Caco-2 (cell line): ENCODE results near the gene DNLZ. TPM values are rescaled to one million over a fixed set of nuclear protein-coding genes. Genes with fewer than 3 reads are reported as not detected.

ENCODE experiments used
- BruUV-seq: library from RNA; stranded (reverse); fragments of 400-500 nt; replicated peaks from 2 replicates; lab custom pipeline; 2021; lab: Mats Ljungman, UMichigan
- CTCF ChIA-PET: fragments of 300-600 bp; sonication (Branson Sonifier 250); formaldehyde crosslinking; loops from one replicate; lab custom pipeline; 2022; ENCODE audit warnings: antibody characterized with exemption; lab: Charles Lee
- POLR2A ChIA-PET: fragments of 300-600 bp; sonication (Branson Sonifier 250); formaldehyde crosslinking; loops from one replicate; lab custom pipeline; 2022; ENCODE audit warnings: antibody characterized with exemption; lab: Charles Lee
- DNase-seq, 2 experiments: peaks; one replicate each; pipeline versions ENCODE4 v3.0.0 to v3.0.0-alpha.2; 2020 to 2022
- H3K27me3 ChIP-seq: replicated peaks from 2 replicates; pipeline ENCODE4 v1.6.0; 2011; ENCODE audit warnings: low read length; ENCODE audit not compliant: control insufficient read depth, insufficient read depth
- H3K36me3 ChIP-seq: 2 replicates; pipeline ENCODE4 v1.5.1; 2011; ENCODE audit warnings: low read length; ENCODE audit not compliant: control insufficient read depth, insufficient read depth
- H3K4me1 ChIP-seq: fragments of 250-450 bp; sonication (Bioruptor Pico); 2 replicates; pipeline ENCODE4 v1.5.1; 2020; ENCODE audit warnings: mild to moderate bottlenecking
- H3K4me3 ChIP-seq: 2 replicates; pipeline ENCODE4 v1.5.1; 2011; ENCODE audit warnings: low read depth, mild to moderate bottlenecking, control low read depth, low read length
- H3K9me3 ChIP-seq: fragments of 250-450 bp; sonication (Bioruptor Pico); 2 replicates; pipeline ENCODE4 v1.5.1; 2020; ENCODE audit warnings: mild to moderate bottlenecking, moderate library complexity
- H3K27ac Mint-ChIP-seq: one replicate; pipeline ENCODE4 v1.8.0; 2022; ENCODE audit warnings: mixed read lengths; ENCODE audit not compliant: unreplicated experiment
- H3K27me3 Mint-ChIP-seq: one replicate; pipeline ENCODE4 v1.8.0; 2022; ENCODE audit warnings: mixed read lengths; ENCODE audit not compliant: insufficient read depth, unreplicated experiment
- H3K36me3 Mint-ChIP-seq: one replicate; pipeline ENCODE4 v1.8.0; 2022; ENCODE audit warnings: mild to moderate bottlenecking, mixed read lengths; ENCODE audit not compliant: insufficient read depth, unreplicated experiment
- H3K4me1 Mint-ChIP-seq: one replicate; pipeline ENCODE4 v1.8.0; 2022; ENCODE audit warnings: low read depth, mixed read lengths; ENCODE audit not compliant: unreplicated experiment
- H3K4me3 Mint-ChIP-seq: one replicate; pipeline ENCODE4 v1.8.0; 2022; ENCODE audit warnings: mild to moderate bottlenecking, moderate library complexity, mixed read lengths; ENCODE audit not compliant: unreplicated experiment
- H3K9me3 Mint-ChIP-seq: one replicate; pipeline ENCODE4 v1.8.0; 2022; ENCODE audit warnings: mixed read lengths; ENCODE audit not compliant: unreplicated experiment
- intact Hi-C: fragments of 100-400 bp; cut with micrococcal nuclease; formaldehyde crosslinking; loops from one replicate; pipeline ENCODE4 v1.10.0; 2022; ENCODE audit not compliant: unreplicated experiment
- total RNA-seq: library from RNA; stranded (reverse); gene quantifications from 2 replicates; pipeline ENCODE4 v1.2.3, GENCODE V29; 2022
- TF ChIP-seq, protein P1 (sequence below), 2 experiments: fragments of 200-600 bp in 1 of 2; IDR thresholded peaks; 1 replicate in 1 of 2; 2 replicates in 1 of 2; pipeline versions ENCODE4 v1.5.1 to v1.8.0; 2011 to 2022; ENCODE audit warnings: antibody characterized with exemption in 1 of 2, control low read depth in 1 of 2, inconsistent platforms in 1 of 2, low read depth in 1 of 2, low read length in 1 of 2, mild to moderate bottlenecking in 1 of 2, moderate library complexity in 1 of 2; ENCODE audit not compliant: insufficient read depth in 1 of 2, severe bottlenecking in 1 of 2, unreplicated experiment in 1 of 2

Gene DNLZ
- total RNA-seq, 1 experiment from 2014 or later, result 29.1 TPM

DNA sequence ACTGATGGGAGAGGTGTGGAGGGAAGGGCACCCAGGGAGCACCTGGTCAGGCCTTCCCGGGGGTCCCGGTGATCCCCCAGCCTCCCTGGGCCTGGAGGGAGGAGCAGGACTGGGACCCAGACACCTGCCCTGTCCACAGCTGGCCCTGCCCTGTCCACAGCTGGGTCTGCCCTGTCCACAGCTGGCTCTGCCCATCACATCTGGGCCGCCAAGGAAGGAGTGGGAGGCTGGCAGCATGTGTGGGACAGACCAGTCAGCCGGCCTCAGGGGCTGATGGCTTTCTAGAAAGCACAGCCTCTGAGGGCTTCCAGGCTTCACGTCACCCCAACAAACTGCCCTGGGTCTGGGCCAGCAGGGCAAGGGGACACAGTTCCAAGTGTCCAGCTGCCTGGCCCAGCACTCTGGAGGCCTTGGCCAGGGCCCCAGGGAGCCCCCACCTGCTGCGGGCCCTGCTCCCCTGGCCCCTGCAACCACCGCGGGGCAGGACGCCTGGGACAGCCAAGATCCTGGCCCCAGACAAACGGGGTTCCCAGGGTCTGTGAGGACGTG lies 12.2 kb downstream of the DNLZ start:
- intact Hi-C loops, result no loop called here
- no peak for DNase-seq
- BruUV-seq, result no TSS peak
- no peak overlapping the region for H3K4me3 ChIP-seq
- TF ChIP-seq, protein P1, sequence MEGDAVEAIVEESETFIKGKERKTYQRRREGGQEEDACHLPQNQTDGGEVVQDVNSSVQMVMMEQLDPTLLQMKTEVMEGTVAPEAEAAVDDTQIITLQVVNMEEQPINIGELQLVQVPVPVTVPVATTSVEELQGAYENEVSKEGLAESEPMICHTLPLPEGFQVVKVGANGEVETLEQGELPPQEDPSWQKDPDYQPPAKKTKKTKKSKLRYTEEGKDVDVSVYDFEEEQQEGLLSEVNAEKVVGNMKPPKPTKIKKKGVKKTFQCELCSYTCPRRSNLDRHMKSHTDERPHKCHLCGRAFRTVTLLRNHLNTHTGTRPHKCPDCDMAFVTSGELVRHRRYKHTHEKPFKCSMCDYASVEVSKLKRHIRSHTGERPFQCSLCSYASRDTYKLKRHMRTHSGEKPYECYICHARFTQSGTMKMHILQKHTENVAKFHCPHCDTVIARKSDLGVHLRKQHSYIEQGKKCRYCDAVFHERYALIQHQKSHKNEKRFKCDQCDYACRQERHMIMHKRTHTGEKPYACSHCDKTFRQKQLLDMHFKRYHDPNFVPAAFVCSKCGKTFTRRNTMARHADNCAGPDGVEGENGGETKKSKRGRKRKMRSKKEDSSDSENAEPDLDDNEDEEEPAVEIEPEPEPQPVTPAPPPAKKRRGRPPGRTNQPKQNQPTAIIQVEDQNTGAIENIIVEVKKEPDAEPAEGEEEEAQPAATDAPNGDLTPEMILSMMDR (IDR thresholded peaks at IDR 0.05; ENCODE audit: insufficient read depth in 1 of 2, low read depth in 1 of 2, low read length in 1 of 2, severe bottlenecking in 1 of 2, unreplicated experiment in 1 of 2), result no peak
- peaks cover 51% of the 10 kb centered on the region for H3K36me3 Mint-ChIP-seq
- H3K9me3 Mint-ChIP-seq, result no peaks in the 10 kb centered on the region
- peaks cover 18% of the 10 kb centered on the region for H3K4me1 ChIP-seq
- CTCF ChIA-PET, result no interaction called here
- H3K27me3 Mint-ChIP-seq, result no peaks in the 10 kb centered on the region
- no peaks in the 10 kb centered on the region for H3K27me3 ChIP-seq
- no peak overlapping the region for H3K4me3 Mint-ChIP-seq
- no peaks in the 10 kb centered on the region for H3K4me1 Mint-ChIP-seq
- no peaks in the 10 kb centered on the region for H3K36me3 ChIP-seq
- no peaks in the 10 kb centered on the region for H3K9me3 ChIP-seq
- H3K27ac Mint-ChIP-seq, result no peak overlapping the region
- POLR2A ChIA-PET, result no interaction called here

DNA sequence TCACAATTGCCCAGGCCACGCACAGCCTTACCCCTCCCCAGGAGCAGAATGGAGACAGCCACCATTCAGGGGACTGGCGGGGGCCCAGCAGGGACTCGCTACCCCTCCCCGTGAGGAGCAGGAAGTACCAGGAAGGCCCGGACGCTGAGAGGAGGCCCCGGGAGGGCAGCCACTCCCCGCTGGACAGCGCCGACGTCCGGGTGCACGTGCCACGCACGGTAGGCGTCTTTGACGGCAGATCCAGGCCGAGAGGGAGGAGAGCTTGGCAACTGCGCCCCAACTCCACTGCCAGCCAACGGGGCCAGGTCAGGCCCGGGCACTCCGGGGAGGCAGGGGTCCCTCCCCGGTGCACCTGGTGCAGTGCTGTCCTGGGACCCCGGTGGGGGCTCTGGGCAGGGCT lies 14.0 kb downstream of the DNLZ start:
- TF ChIP-seq, protein P1 (IDR thresholded peaks at IDR 0.05; ENCODE audit: insufficient read depth in 1 of 2, low read depth in 1 of 2, low read length in 1 of 2, severe bottlenecking in 1 of 2, unreplicated experiment in 1 of 2), result no peak
- ChIA-PET POLR2A (no interaction called here), CTCF (no interaction called here)
- Histone ChIP-seq H3K9me3 (no peaks in the 10 kb centered on the region), H3K4me3 (no peak overlapping the region), H3K4me1 (peaks cover 30% of the 10 kb centered on the region), H3K36me3 (no peaks in the 10 kb centered on the region), H3K27me3 (no peaks in the 10 kb centered on the region)
- Mint-ChIP-seq H3K27me3 (no peaks in the 10 kb centered on the region), H3K4me3 (peak overlapping the region; percentile 16), H3K36me3 (peaks cover 62% of the 10 kb centered on the region), H3K4me1 (no peaks in the 10 kb centered on the region), H3K27ac (no peak overlapping the region), H3K9me3 (no peaks in the 10 kb centered on the region)
- DNase-seq, result no peak
- intact Hi-C loops, result no loop called here
- no TSS peak for BruUV-seq

DNA sequence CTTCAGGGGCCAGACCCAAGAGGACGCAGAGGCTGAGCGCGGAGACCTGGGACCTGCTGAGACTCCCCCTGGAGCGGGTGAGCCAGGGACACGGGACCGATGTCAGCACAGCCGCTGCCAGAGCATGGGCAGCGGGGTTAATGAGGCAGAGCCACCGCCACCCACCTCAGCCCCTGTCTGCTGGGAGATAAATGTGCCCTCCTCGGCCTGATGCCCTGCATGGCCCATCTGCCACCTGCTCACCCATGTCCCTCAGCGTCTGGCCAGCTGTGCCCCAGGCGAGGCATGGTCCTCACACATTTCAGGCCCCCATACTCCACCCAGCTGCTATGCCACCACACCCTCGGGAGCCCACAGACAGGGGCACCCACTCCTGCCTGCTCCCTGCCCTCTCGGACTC lies 14.9 kb downstream of the DNLZ start:
- peaks cover 22% of the 10 kb centered on the region for H3K4me1 ChIP-seq
- no peak overlapping the region for H3K4me3 ChIP-seq
- Mint-ChIP-seq H3K9me3 (no peaks in the 10 kb centered on the region), H3K4me1 (no peaks in the 10 kb centered on the region), H3K4me3 (no peak overlapping the region), H3K27me3 (no peaks in the 10 kb centered on the region), H3K27ac (no peak overlapping the region), H3K36me3 (peaks cover 62% of the 10 kb centered on the region)
- no peak for DNase-seq
- TF ChIP-seq, protein P1 (IDR thresholded peaks at IDR 0.05; ENCODE audit: insufficient read depth in 1 of 2, low read depth in 1 of 2, low read length in 1 of 2, severe bottlenecking in 1 of 2, unreplicated experiment in 1 of 2), result no peak
- H3K36me3 ChIP-seq, result no peaks in the 10 kb centered on the region
- intact Hi-C loops, result no loop called here
- no peaks in the 10 kb centered on the region for H3K27me3 ChIP-seq
- H3K9me3 ChIP-seq, result no peaks in the 10 kb centered on the region
- ChIA-PET POLR2A (no interaction called here), CTCF (no interaction called here)
- BruUV-seq, result no TSS peak
